Subcutaneous preadipocyte (primary cell): Measurements from ENCODE around the gene MS4A2. TPM values are rescaled to one million over a fixed set of nuclear protein-coding genes. Genes with fewer than 3 reads are reported as not detected.

ENCODE experiments used
- total RNA-seq: library from RNA; depleted of rRNA; stranded (reverse); fragments of >200 nt; gene quantifications from 2 replicates; pipeline ENCODE4 v1.2.3, GENCODE V29; 2012

MS4A2 gene
- total RNA-seq: not detected in 2 replicates

DNA sequence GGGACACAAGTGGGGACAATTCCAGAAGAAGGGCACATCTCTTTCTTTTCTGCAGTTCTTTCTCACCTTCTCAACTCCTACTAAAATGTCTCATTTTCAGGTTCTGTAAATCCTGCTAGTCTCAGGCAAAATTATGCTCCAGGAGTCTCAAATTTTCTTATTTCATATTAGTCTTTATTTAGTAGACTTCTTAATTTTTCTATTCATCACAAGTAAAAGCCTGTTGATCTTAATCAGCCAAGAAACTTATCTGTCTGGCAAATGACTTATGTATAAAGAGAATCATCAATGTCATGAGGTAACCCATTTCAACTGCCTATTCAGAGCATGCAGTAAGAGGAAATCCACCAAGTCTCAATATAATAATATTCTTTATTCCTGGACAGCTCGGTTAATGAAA, at the start of gene MS4A2:
TSS of gene MS4A2 (plus strand) at position 301 of the 400 bp plus-strand sequence. CDS start 102 bp downstream, outside the sequence.

GRCh38 chr11:60040109-60040508, 48.4 kb upstream of the MS4A2 start, which contains the start of gene OOSP2:
TSS of gene OOSP2 (plus strand) at chr11:60040409. CDS start at chr11:60040460, 51 bp downstream.

GRCh38 chr11:60056349-60056969, 32.0 kb upstream of the MS4A2 start, which contains the start of gene MS4A3:
TSS of gene MS4A3 (plus strand) at chr11:60056665. CDS start at chr11:60061161, 4,496 bp downstream.

Other genes with a start within 250 kb of the MS4A2 start
- not detected in 2 replicates for gene CBLIF, start 243.2 kb upstream of the MS4A2 start, total RNA-seq
- not detected in 2 replicates for gene TCN1, start 222.2 kb upstream of the MS4A2 start, total RNA-seq
- not detected in 2 replicates for gene OOSP3, start 209.9 kb upstream of the MS4A2 start, total RNA-seq
- gene OOSP1, start 150.2 kb upstream of the MS4A2 start, total RNA-seq: not detected in 2 replicates
- not detected in 2 replicates for gene OOSP4A, start 124.6 kb upstream of the MS4A2 start, total RNA-seq
- gene OOSP4B, start 71.5 kb upstream of the MS4A2 start, total RNA-seq: not detected in 2 replicates
- gene OOSP2, start 48.3 kb upstream of the MS4A2 start, total RNA-seq: not detected in 2 replicates
- gene MS4A3, start 32.0 kb upstream of the MS4A2 start, total RNA-seq: not detected in 2 replicates
- not detected in 2 replicates for gene MS4A6A, start 94.4 kb downstream of the MS4A2 start, total RNA-seq
- not detected in 2 replicates for gene MS4A4E, start 154.5 kb downstream of the MS4A2 start, total RNA-seq
- gene MS4A4A, start 192.0 kb downstream of the MS4A2 start, total RNA-seq: not detected in 2 replicates
- not detected in 2 replicates for gene MS4A6E, start 238.6 kb downstream of the MS4A2 start, total RNA-seq